Liver (tissue), 3 donors: ENCODE data around the gene NBAS.

Experiments
- GABPA ChIP-seq, 2 donors: IDR thresholded peaks in 1 of 2; conservative IDR thresholded peaks in 1 of 2; 2 replicates each; pipeline ENCODE4 v1.6.1; 2016; ENCODE audit warnings: antibody characterized with exemption in 2 of 2, mild to moderate bottlenecking in 1 of 2, moderate library complexity in 1 of 2
- HNF4A ChIP-seq, 2 donors: conservative IDR thresholded peaks; 2 replicates each; pipeline ENCODE4 v1.6.1; 2016; ENCODE audit warnings: antibody characterized with exemption in 2 of 2, mild to moderate bottlenecking in 2 of 2
- JUND ChIP-seq, 2 donors: IDR thresholded peaks; 2 replicates each; pipeline ENCODE4 v1.6.1; 2016; ENCODE audit warnings: antibody characterized with exemption in 2 of 2
- RAD21 ChIP-seq, 2 donors: IDR thresholded peaks; 2 replicates each; pipeline ENCODE4 v1.6.1; 2016; ENCODE audit warnings: antibody characterized with exemption in 2 of 2, mild to moderate bottlenecking in 2 of 2
- RXRA ChIP-seq, 2 donors: IDR thresholded peaks; 2 replicates each; pipeline ENCODE4 v1.6.1; 2017 to 2018; ENCODE audit warnings: antibody characterized with exemption in 2 of 2, mild to moderate bottlenecking in 1 of 2
- YY1 ChIP-seq: IDR thresholded peaks from 2 replicates; pipeline ENCODE4 v1.6.1; 2016; ENCODE audit warnings: antibody characterized with exemption, mild to moderate bottlenecking
- TF ChIP-seq, protein P1 (sequence below): fragments of 150-350 bp; IDR thresholded peaks from 2 replicates; pipeline ENCODE4 v1.5.1; 2017; ENCODE audit warnings: improper control_type of control experiment, low read depth, low read length; ENCODE audit not compliant: missing input control
- TF ChIP-seq, protein P2 (sequence below): IDR thresholded peaks from 2 replicates; pipeline ENCODE4 v1.6.1; 2016; ENCODE audit warnings: antibody characterized with exemption
- TF ChIP-seq, protein P3 (sequence below): IDR thresholded peaks from 2 replicates; pipeline ENCODE4 v1.6.1; 2016; ENCODE audit warnings: antibody characterized with exemption
- TF ChIP-seq, protein P4 (sequence below): IDR thresholded peaks from 2 replicates; pipeline ENCODE4 v1.6.1; 2016; ENCODE audit warnings: antibody characterized with exemption
- donor health status: healthy.
- donor health status: healthy.

DNA sequence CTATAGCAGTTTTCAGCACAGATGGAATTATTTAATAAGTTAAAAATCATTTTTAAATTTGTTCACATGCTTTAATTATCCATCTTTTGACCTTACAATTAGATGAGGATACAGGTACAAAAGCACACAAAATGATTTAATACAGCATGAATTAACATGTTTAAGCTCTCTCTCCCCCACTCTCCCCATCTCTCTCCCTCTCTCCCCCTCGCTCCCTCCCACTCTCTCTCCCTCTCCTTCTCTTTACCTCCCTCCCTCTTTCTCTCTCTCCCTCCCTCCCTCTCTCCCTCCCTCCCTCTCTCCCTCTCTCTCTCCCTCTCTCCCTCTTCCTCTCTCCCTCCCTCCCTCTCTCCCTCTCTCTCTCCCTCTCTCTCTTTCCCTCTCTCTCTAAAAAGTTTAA lies 7.6 kb downstream of the NBAS start:
- TF ChIP-seq, protein P1, sequence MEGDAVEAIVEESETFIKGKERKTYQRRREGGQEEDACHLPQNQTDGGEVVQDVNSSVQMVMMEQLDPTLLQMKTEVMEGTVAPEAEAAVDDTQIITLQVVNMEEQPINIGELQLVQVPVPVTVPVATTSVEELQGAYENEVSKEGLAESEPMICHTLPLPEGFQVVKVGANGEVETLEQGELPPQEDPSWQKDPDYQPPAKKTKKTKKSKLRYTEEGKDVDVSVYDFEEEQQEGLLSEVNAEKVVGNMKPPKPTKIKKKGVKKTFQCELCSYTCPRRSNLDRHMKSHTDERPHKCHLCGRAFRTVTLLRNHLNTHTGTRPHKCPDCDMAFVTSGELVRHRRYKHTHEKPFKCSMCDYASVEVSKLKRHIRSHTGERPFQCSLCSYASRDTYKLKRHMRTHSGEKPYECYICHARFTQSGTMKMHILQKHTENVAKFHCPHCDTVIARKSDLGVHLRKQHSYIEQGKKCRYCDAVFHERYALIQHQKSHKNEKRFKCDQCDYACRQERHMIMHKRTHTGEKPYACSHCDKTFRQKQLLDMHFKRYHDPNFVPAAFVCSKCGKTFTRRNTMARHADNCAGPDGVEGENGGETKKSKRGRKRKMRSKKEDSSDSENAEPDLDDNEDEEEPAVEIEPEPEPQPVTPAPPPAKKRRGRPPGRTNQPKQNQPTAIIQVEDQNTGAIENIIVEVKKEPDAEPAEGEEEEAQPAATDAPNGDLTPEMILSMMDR = no peak
- TF ChIP-seq, protein P2, sequence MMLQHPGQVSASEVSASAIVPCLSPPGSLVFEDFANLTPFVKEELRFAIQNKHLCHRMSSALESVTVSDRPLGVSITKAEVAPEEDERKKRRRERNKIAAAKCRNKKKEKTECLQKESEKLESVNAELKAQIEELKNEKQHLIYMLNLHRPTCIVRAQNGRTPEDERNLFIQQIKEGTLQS = no peak
- TF ChIP-seq RXRA (IDR thresholded peaks at IDR 0.05) (no peak), JUND (IDR thresholded peaks at IDR 0.05) (no peak), HNF4A (conservative IDR thresholded peaks at IDR 0.05) (no peak), GABPA (IDR thresholded peaks at IDR 0.05 in 1 of 2, conservative IDR thresholded peaks at IDR 0.05 in 1 of 2) (no peak), RAD21 (IDR thresholded peaks at IDR 0.05) (no peak), YY1 (no peak)
- TF ChIP-seq, protein P3, sequence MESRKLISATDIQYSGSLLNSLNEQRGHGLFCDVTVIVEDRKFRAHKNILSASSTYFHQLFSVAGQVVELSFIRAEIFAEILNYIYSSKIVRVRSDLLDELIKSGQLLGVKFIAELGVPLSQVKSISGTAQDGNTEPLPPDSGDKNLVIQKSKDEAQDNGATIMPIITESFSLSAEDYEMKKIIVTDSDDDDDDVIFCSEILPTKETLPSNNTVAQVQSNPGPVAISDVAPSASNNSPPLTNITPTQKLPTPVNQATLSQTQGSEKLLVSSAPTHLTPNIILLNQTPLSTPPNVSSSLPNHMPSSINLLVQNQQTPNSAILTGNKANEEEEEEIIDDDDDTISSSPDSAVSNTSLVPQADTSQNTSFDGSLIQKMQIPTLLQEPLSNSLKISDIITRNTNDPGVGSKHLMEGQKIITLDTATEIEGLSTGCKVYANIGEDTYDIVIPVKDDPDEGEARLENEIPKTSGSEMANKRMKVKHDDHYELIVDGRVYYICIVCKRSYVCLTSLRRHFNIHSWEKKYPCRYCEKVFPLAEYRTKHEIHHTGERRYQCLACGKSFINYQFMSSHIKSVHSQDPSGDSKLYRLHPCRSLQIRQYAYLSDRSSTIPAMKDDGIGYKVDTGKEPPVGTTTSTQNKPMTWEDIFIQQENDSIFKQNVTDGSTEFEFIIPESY = no peak
- TF ChIP-seq, protein P4, sequence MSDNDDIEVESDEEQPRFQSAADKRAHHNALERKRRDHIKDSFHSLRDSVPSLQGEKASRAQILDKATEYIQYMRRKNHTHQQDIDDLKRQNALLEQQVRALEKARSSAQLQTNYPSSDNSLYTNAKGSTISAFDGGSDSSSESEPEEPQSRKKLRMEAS = no peak
